Uterus (tissue), 2 donors: ENCODE measurements around the gene PAM.

Experiments used
- POLR2A ChIP-seq, 2 donors: fragments of 450-650 bp; IDR thresholded peaks; one replicate each; pipeline ENCODE4 v1.6.1; 2016; ENCODE audit warnings: antibody characterized with exemption in 2 of 2, mild to moderate bottlenecking in 1 of 2, moderate library complexity in 1 of 2
- TF ChIP-seq, protein P1 (sequence below), 4 experiments: fragments of 200-600 bp in 2 of 4; fragments of 450-650 bp in 2 of 4; sonication (generic) in 2 of 4; IDR thresholded peaks; one replicate each; pipeline ENCODE4 v1.5.1; 2016 to 2019; ENCODE audit warnings: antibody characterized with exemption in 4 of 4, mild to moderate bottlenecking in 2 of 4, moderate library complexity in 1 of 4

DNA sequence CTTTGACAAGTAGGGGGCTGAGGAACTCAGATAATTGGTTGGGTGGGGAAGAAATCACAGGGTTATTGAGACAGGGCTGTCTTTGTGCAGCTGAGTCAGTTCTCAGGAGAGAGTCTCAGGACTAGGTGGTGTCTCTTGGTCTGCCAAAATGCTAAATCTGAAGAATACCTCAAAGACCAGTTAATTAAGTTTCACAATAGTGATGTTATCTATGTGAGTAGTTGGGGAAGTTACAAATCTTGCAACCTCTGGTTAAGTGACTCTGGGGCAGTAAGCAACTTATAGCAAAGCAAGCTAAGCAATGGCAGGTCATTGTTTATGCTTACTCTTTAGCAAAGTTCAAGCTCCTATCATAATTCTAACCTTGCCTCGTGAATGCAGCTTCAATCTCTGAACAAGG, 311.2 kb downstream of the PAM start:
- TF ChIP-seq, protein P1, sequence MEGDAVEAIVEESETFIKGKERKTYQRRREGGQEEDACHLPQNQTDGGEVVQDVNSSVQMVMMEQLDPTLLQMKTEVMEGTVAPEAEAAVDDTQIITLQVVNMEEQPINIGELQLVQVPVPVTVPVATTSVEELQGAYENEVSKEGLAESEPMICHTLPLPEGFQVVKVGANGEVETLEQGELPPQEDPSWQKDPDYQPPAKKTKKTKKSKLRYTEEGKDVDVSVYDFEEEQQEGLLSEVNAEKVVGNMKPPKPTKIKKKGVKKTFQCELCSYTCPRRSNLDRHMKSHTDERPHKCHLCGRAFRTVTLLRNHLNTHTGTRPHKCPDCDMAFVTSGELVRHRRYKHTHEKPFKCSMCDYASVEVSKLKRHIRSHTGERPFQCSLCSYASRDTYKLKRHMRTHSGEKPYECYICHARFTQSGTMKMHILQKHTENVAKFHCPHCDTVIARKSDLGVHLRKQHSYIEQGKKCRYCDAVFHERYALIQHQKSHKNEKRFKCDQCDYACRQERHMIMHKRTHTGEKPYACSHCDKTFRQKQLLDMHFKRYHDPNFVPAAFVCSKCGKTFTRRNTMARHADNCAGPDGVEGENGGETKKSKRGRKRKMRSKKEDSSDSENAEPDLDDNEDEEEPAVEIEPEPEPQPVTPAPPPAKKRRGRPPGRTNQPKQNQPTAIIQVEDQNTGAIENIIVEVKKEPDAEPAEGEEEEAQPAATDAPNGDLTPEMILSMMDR (IDR thresholded peaks at IDR 0.05), result no peak
- TF ChIP-seq POLR2A (IDR thresholded peaks at IDR 0.05), result no peak
